Neural progenitor cell (in vitro differentiated cells): ENCODE measurements around the gene EFCAB11.

Source experiments
- EZH2phosphoT487 ChIP-seq: fragments of 200-600 bp; sonication (generic); IDR thresholded peaks from 2 replicates; pipeline ENCODE4 v1.6.1; 2017; ENCODE audit warnings: antibody characterized with exemption
- TF ChIP-seq, protein P1 (sequence below): fragments of 200-600 bp; sonication (generic); IDR thresholded peaks from 2 replicates; pipeline ENCODE4 v1.5.1; 2017; ENCODE audit warnings: antibody characterized with exemption, mild to moderate bottlenecking

DNA sequence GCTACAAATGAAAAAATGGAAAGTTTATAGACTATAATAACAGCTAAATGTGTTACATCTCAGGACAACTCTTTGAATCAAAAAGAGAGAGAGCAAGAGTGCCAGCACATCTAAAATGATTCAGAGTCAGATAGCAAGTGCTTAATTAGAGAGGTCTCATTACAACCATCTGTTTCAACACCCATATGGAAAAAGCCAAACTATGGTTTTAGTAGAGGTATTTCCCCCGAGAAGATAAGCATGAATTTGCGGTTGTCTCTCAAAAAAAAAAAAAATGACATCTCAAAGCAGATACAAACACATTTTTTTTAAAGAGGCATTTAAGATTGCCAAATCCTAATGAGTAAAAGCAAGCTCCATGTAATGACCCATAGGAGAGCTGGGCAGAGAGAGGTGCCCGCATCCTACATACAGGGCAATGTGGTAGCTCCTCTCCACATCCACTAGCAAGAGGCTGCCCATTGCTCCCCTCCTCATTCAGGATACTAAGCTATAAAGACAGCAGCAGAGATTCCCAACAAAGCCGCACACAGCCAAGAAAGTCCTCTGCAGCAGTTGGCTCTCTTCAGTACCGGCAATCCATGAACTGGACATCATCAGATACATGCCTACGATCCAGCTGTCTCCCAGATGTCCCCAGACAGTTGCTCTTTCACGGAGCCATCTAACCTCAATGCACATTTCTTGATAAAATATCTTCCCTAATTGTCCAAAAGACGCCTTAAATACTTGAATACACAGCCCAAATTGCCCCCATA, 100.4 kb downstream of the EFCAB11 start:
- no peak for TF ChIP-seq EZH2phosphoT487
- TF ChIP-seq, protein P1, sequence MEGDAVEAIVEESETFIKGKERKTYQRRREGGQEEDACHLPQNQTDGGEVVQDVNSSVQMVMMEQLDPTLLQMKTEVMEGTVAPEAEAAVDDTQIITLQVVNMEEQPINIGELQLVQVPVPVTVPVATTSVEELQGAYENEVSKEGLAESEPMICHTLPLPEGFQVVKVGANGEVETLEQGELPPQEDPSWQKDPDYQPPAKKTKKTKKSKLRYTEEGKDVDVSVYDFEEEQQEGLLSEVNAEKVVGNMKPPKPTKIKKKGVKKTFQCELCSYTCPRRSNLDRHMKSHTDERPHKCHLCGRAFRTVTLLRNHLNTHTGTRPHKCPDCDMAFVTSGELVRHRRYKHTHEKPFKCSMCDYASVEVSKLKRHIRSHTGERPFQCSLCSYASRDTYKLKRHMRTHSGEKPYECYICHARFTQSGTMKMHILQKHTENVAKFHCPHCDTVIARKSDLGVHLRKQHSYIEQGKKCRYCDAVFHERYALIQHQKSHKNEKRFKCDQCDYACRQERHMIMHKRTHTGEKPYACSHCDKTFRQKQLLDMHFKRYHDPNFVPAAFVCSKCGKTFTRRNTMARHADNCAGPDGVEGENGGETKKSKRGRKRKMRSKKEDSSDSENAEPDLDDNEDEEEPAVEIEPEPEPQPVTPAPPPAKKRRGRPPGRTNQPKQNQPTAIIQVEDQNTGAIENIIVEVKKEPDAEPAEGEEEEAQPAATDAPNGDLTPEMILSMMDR, result no peak
